HUDEP-2 (cell line): ENCODE data around the gene PRDX6.
"Not testable (repeated sequence)": the region's sequence is repeated elsewhere in the genome, so short reads cannot be mapped to it uniquely, and the experiment has no call there.

Experiments used
- DNase-seq, 76 experiments: peaks; one replicate each; lab custom pipeline; 2025; ENCODE audit not compliant: unreplicated experiment in 76 of 76; lab: John Stamatoyannopoulos, UW

The PRDX6 gene

GRCh38 chr1:173495609-173496267 is 18.6 kb downstream of the PRDX6 start:
- no peak for DNase-seq

- DNase-seq: peak in 30 of 76 experiments; percentile 5 to 72 (median 31)
Measured at GRCh38 chr1:173496757-173497320, 19.7 kb downstream of the PRDX6 start.

GRCh38 chr1:173499729-173500128 is 22.6 kb downstream of the PRDX6 start:
- no peak for DNase-seq

- no peak for DNase-seq
Measured at GRCh38 chr1:173502104-173502503, 25.0 kb downstream of the PRDX6 start.

GRCh38 chr1:173503391-173503790 is 26.3 kb downstream of the PRDX6 start:
- DNase-seq: peak in 19 of 76 experiments; percentile 4 to 53 (median 30)

DNA sequence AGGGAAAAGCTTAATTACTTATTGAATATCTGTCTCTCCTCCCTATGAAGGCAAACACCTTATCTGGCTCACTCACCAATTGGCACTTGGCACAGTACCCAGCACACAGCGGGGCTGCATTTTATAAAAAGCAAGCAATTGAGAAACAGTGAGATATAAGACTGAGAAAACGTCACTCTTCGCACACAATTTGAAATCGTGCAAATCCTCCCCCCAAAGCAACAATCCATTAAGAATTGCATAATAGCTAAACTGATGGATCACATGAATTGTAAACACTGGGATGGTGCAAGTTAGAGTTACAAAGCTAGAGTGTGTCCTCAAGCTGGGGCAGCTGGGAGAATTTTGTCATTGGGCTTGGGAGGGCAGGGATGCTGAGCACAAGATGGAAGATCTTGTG is 27.1 kb downstream of the PRDX6 start:
- DNase-seq: peak in 4 of 76 experiments; percentile 4 to 12 (median 6)

DNA sequence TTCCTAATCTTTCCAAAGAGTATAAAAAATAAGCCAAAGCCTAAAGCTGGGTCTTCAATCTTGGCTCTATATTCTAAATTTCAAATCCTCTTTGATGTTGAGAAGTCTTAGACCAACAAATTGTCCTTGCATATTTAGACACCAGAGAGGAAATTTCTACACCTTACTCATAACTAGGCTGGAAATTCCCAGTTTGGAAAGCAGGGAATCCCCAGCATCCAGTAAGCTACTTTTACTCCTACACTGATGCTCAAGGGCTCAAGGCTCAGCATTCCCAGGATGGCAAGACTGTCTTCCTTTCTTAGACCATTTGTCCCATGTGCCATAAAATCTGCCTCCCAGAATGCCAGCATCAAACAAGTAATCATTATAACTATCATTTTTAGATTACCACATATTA is 28.3 kb downstream of the PRDX6 start:
- no peak for DNase-seq

DNA sequence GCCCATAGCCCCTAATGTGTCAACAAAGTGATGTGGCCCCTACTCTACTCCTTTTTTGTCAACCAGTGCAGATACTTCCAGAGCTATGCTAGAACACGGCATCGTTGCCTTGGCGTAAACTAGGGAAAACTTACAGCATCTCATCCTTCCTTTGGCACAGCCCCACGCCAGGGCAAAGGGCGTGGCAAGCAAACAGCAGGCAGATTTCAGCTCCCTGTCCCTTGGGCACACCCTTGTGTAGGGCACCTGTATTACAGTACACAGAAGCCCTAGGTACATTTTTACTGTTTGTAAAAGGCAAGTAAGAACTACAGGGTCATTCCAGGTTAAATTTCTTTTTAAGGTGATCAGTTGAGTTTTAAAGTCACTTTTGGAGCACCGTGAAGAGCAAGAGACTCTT is 29.3 kb downstream of the PRDX6 start:
- DNase-seq: peak in 17 of 76 experiments; percentile 2 to 39 (median 17)

- DNase-seq: no peak
Measured at GRCh38 chr1:173507205-173507846, 30.2 kb downstream of the PRDX6 start.

- DNase-seq: no peak
Measured at GRCh38 chr1:173507847-173508209, 30.7 kb downstream of the PRDX6 start.

- DNase-seq: no peak
Measured at GRCh38 chr1:173508541-173508940, 31.4 kb downstream of the PRDX6 start.

GRCh38 chr1:173509797-173510196 is 32.7 kb downstream of the PRDX6 start:
- no peak for DNase-seq

DNA sequence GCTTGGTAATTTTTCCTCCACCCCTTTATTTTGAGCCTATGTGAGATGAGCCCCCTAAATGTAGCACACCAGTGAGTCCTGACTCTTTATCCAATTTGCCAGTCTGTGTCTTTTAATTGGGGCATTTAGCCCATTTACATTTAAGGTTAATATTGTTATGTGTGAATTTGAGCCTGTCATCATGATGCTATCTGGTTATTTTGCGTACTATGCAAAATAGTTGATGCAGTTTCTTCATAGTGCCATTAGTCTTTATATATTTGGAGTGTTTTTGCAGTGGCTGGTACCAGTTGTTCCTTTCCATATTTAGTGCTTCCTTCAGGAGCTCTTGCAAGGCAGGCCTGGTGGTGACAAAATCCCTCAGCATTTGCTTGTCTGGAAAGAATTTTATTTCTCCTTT is 37.4 kb downstream of the PRDX6 start:
- DNase-seq: not testable (repeated sequence)

DNA sequence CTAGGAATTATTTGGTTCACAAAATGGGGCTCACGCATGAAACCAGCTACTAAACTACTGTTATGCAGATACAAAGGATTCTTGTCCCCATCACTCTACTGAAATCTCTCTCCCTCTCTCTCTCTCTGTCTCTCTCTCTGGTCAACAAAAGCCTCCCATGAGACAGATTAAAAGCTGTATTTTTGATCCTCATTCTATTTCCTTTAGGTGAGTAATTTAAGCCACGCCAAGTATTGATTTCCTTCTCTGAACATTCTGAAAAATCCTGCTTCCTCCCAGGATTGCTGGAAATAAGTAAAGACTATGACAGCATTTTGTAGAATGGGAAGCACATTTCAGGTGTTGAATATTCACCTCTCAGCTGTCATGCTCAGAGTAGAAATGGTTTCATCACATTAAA is 43.7 kb downstream of the PRDX6 start:
- DNase-seq: no peak

DNA sequence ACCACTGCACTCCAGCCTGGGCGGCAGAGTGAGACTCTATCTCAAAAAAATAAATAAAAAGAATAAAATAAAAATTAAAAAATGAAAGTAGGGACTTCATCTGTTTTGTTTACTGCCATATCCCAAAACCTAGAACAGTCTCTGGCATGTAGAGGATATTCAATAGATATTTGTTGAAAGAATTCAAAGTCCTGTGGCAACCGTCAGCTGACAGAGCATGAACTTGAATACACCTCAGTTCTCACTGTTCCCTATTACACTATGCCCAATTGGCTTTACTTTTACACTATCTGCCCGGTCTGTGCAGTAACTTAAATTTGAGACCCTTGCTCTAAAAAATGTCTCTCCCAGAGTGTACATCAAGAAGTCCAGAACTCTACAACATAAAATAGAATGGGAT is 46.2 kb downstream of the PRDX6 start:
- DNase-seq: no peak

GRCh38 chr1:173525926-173526325 is 48.8 kb downstream of the PRDX6 start:
- DNase-seq: no peak

DNA sequence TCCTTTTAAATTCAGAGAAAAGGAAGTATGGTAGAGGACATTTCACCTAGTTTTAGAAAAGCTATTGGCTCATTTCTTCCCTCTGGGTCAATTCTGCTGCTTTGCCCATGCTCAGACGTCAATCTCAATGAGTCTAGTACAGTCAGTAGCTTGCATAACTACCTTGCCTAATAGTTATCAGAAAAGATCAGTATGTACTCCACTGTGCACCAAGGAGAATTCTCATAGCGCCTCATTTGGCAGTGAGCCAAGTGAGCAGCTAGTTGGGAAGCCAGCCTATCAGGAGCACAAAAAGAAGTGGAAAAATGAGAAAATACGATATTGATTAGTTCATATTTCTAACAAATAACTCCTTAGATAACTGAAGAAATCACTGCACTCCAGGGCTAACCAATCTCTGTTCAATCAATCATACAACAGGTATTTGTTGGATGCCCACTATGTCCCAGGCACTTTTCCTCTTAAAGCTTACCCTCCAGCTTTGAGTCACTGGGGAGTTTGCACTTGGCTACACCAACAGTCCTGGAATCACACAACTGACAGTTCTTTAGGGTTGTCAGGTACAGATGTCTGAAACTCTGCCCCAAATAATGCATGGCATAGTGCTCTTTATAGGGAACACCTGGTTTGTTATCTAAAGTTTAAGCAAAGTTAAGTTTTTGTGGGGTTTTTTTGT is 50.2 kb downstream of the PRDX6 start:
- DNase-seq: peak in 1 of 76 experiments; percentile 9

GRCh38 chr1:173529106-173529505 is 52.0 kb downstream of the PRDX6 start:
- no peak for DNase-seq

GRCh38 chr1:173530795-173531693 is 53.9 kb downstream of the PRDX6 start:
- DNase-seq: no peak

DNA sequence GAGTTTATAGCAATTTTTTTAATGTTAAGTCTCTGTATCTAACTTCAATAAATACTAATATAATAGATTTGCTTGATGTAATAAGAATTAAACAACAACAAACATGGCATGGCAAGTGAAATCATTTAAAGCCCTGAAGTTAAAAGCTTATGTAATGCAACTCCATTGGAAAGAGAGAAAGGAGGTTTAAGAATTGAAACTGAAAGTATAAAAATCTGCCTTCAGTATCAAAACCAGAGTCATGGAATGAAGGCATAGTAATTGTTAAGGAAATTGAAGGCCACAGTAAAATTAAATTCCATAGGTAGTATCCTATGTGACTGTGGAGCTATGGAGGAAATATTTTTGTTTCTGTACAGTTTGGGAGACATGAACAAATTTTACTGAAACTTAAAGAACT is 55.1 kb downstream of the PRDX6 start:
- no peak for DNase-seq

GRCh38 chr1:173536223-173536622 is 59.1 kb downstream of the PRDX6 start:
- no peak for DNase-seq
